Esophagus muscularis mucosa (tissue), 4 donors: Measurements from ENCODE around the gene ZC3H15.

Source experiments
- EP300 ChIP-seq: sonication (generic); formaldehyde crosslinking; IDR thresholded peaks from one replicate; pipeline ENCODE4 v1.6.1; 2017; ENCODE audit warnings: antibody characterized with exemption
- POLR2A ChIP-seq: fragments of 450-650 bp; IDR thresholded peaks from one replicate; pipeline ENCODE4 v1.6.1; 2017; ENCODE audit warnings: antibody characterized with exemption, moderate library complexity, mild to moderate bottlenecking, low read depth
- POLR2AphosphoS5 ChIP-seq, 2 donors: sonication (generic); formaldehyde crosslinking; IDR thresholded peaks; one replicate each; pipeline ENCODE4 v1.6.1; 2017; ENCODE audit warnings: antibody characterized with exemption in 2 of 2
- TF ChIP-seq, protein P1 (sequence below), 3 experiments: fragments of 200-600 bp in 2 of 3; fragments of 450-650 bp in 1 of 3; sonication (generic) in 2 of 3; IDR thresholded peaks; one replicate each; pipeline ENCODE4 v1.5.1; 2017 to 2019; ENCODE audit warnings: antibody characterized with exemption in 3 of 3, mild to moderate bottlenecking in 2 of 3, moderate library complexity in 1 of 3

DNA sequence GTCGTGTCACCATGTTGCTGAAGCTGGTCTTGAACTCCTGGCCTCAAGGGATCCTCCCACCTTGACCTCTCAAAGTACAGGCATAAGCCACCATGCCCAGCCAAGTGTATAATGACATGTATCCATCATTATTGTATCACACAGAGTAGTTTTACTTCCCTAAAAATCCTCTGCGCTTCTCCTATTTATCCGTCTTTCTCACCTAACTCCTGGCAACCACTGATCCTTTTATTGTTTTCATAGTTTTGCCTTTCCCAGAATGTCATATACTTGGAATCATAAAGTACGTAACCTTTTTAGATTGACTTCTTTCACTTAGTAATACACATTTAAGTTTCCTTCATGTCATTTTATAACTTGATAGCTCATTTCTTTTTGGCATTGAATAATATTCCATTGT, 51.0 kb downstream of the ZC3H15 start:
- TF ChIP-seq, protein P1, sequence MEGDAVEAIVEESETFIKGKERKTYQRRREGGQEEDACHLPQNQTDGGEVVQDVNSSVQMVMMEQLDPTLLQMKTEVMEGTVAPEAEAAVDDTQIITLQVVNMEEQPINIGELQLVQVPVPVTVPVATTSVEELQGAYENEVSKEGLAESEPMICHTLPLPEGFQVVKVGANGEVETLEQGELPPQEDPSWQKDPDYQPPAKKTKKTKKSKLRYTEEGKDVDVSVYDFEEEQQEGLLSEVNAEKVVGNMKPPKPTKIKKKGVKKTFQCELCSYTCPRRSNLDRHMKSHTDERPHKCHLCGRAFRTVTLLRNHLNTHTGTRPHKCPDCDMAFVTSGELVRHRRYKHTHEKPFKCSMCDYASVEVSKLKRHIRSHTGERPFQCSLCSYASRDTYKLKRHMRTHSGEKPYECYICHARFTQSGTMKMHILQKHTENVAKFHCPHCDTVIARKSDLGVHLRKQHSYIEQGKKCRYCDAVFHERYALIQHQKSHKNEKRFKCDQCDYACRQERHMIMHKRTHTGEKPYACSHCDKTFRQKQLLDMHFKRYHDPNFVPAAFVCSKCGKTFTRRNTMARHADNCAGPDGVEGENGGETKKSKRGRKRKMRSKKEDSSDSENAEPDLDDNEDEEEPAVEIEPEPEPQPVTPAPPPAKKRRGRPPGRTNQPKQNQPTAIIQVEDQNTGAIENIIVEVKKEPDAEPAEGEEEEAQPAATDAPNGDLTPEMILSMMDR (IDR thresholded peaks at IDR 0.05) = no peak
- TF ChIP-seq EP300 = no peak
- TF ChIP-seq POLR2A = no peak
- no peak for TF ChIP-seq POLR2AphosphoS5 (IDR thresholded peaks at IDR 0.05)
